HG02970 (cell line): ENCODE data around the gene NOC4L.
"Not testable (repeated sequence)": the region's sequence is repeated elsewhere in the genome, so short reads cannot be mapped to it uniquely, and the experiment has no call there.

Experiments used
- ATAC-seq: cut with Tn5 transposase; IDR thresholded peaks from one replicate; pipeline ENCODE4 v1.9.1; 2021; ENCODE audit warnings: mild to moderate bottlenecking, moderate library complexity, moderate number of reproducible peaks; ENCODE audit not compliant: unreplicated experiment, low FRiP score

NOC4L gene

GRCh38 chr12:132141976-132142678, 2.1 kb upstream of the NOC4L start:
- no peak for ATAC-seq

DNA sequence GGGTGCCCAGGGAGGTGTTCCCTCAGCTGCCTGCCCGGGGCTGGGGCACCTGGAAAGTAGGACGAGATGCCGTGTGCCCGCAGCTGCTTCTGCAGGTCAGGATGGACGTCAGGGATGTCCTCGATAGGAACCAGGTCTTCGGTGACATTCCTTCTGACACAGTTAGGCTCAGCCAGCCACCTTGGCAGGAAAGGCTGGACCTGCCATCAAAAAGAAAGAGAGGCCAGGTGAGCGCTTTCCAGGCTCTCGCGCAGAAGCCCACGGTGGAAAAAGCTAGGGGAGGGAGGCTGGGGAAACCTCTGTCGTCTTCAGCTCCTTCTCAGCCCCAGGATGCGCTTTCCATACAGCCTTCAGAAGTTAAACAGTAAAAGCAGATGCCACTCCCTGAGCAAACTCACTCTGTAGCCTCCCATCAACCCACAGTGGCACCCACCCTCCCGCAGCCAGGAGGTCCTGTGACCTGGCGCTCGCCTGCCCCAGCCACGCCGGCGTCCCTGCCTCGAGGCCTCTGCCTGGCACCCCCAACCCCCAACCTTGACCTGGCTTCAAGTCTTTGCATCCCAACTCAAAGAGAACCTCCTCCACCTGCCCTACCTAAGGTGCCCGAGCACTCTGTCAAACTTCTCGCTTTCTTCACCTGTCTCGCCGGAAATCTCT, 1.4 kb upstream of the NOC4L start:
- no peak for ATAC-seq

DNA sequence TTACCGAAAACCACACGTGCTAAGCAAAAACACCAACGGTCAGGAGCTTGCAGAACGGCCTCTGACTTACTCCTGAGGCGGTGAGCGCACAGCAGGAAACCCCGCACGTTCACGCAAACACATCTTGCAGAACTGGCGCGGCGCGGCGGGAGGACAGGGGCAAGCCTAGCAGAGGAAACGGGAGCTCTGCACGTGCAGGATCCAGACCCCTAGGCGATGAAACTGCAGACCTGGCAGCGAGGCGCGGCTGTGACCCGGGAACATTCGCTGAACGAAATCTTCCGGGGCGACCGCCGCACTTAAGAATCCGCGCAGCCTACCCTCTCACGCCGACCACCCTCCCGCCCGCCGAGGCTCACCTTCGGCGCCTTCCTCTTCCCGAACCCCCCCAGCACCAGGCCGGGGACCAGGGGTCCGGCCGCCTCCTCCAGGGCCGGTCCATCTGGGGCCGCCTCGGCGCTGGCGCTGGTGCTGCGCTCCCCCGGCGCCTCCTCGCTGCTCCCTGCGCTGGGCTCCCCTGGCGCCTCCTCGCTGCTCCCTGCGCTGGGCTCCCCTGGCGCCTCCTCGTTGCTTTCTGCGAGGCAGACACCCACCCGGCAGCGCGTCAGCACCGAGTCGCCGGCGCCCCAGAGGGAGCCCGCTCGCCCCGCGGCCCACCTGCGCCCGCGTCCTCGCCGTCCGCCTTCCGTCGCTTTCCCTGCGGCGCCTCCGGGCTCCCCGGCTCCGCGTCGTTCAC, 753 bp upstream of the NOC4L start:
- ATAC-seq, result peak; percentile 28

DNA sequence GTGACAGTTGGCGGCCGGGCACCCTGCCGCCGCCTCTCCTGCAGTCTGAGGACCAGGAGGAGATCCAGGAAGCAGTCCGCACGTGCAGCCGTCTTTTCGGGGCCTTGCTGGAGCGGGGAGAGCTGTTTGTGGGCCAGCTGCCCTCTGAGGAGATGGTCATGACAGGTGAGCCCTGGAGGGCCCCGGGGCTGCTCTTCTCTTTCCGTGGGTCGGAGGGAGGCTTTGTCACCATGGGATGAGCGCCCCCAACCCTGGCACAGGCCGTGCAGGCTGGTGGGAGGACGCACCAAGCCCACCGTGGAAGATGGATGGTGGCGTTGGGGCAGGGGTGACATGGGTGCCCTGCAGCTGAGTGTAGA, 532 bp downstream of the NOC4L start:
- no peak for ATAC-seq

DNA sequence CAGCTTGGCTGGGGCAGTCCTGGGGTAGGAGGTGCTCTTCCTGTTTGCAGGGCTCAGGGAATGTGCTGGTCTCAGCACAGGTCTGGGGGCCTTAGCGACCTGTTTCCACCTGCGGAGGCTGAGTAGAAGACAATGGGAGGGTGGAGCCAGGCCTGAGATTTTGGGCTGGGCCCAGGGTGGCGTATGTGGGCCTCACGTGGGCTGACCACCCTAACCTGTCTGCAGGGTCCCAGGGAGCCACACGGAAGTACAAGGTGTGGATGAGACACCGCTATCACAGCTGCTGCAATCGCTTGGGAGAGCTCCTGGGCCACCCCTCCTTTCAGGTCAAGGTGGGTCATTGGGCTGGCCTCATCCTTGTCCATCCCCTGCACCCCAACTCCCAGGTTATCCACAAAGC, 1.1 kb downstream of the NOC4L start:
- no peak for ATAC-seq

DNA sequence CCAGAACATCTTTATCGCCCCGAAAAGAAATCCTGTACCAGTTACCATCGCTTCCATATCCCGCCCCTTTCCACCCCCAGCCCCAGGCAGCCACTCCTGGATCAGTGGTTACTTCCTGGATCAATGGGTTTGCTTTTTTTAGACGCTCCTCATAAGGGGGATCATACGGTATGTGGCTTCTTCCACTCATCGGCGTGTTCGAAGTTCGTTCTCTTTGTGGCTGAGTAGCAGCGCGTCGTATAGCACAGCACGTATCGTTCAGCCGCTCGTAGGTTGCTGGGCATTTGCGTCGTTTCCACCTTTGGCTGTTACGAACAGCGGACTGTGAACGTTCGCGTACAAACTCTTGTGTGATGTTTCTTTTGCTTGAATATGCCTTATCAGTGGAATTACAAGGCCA, 1.8 kb downstream of the NOC4L start:
- no peak for ATAC-seq

DNA sequence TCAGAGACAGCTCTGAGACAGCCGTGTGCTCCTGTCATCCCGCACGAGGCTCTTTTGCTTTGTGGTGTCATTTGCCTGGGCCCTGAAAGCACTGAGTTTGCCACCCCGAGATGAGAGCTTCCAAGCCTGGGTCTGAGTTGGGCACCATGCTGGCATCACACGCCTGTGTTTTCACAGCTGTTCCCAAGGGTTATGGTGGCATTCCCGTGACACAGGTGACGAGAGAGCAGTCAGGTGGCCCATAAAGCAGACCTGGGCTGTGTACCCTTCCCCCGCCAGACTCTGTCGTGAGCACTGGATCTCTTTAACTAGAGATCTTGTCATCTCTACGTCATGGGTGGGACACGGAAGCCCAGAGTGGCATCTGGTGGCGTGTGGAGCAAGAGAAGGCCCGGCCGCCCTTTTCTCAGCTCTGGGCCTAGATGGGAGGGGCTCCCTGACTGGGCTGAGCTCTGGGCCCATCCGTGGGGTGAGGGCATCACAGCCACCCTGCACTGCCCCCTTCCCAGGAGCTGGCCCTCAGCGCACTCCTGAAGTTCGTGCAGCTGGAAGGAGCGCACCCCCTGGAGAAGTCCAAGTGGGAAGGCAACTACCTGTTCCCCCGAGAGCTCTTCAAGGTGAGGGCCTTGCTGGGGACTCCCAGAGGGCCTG, 2.6 kb downstream of the NOC4L start:
- ATAC-seq, result no peak

DNA sequence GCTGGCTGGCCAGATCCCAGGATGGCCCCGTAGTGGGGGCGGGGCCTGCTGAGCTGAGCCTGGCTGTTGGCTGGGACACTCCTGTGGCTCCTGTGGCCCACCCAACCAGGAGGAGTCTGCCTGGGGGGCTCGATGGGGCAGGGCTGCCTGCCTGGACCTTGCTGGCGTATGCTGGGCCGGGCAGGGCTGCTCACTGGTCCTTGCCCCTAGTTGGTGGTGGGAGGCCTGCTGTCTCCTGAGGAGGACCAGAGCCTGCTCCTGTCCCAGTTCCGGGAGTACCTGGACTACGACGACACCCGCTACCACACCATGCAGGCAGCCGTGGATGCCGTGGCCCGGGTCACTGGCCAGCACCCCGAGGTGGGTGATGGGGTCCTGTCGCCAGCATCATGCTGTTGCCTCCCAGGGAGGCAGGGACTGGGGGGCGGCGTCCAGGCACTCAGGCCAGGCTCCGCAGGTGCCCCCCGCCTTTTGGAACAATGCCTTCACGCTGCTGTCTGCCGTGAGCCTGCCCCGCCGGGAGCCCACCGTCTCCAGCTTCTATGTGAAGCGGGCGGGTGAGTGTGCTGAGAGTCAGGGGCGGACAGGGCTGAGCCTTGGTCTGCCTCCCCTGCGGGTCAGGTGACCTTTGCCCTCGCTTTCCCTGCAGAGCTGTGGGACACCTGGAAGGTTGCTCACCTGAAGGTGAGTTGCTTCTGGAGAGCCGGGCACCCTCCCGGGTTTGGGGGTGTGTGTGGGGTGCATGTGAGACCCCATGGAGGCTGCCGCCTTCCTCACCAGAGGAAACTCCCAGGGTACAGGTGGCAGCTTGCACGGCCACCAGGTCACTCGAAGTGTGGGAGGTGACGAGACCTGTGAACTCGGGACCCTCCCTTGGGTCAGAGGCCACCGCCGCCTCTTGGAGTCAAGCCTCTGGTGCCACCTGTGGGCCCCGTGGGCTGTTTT, 3.4 kb downstream of the NOC4L start:
- ATAC-seq, result no peak

DNA sequence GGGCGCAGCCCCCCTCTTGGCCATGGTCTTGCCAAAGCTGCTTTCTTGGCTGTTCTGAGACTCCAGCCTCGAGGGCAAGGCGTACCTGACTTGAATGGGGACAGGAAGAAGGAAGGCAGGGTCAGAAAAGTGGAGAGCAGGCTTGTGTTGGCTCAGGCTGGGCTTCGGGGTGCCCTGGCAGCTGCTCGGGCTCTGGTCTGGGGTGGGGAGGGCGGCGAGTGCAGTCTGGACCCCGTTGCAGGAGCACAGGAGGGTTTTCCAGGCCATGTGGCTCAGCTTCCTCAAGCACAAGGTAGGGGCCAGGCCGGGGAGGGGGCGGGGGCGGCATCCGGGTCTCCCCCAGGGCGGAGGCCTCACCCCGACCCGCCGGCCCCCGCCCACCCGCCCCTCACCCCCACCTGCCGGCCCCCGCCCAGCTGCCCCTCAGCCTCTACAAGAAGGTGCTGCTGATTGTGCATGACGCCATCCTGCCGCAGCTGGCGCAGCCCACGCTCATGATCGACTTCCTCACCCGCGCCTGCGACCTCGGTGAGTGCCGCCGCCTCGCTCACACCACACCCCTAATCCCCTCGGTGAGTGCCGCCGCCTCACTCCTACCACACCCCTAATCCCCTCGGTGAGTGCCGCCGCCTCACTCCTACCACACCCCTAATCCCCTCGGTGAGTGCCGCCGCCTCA, 4.2 kb downstream of the NOC4L start:
- no peak for ATAC-seq

GRCh38 chr12:132149526-132149925, 5.3 kb downstream of the NOC4L start:
- not testable (repeated sequence) for ATAC-seq

DNA sequence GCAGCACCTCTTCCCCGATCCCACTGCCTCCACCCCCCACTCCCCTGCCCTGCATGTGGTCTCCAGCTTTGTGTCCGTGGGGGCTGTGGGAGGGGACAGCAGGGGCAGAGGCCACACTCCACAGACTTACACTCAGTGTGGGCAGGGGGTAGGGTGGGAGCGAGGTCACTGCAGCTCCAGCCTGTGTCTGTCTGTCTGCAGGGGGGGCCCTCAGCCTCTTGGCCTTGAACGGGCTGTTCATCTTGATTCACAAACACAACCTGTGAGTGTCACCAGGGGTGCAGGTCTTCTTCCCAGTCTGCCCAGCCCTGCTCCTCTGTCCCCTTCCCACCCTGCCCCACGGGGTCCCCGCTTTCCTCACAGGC, 6.5 kb downstream of the NOC4L start:
- ATAC-seq, result no peak

DNA sequence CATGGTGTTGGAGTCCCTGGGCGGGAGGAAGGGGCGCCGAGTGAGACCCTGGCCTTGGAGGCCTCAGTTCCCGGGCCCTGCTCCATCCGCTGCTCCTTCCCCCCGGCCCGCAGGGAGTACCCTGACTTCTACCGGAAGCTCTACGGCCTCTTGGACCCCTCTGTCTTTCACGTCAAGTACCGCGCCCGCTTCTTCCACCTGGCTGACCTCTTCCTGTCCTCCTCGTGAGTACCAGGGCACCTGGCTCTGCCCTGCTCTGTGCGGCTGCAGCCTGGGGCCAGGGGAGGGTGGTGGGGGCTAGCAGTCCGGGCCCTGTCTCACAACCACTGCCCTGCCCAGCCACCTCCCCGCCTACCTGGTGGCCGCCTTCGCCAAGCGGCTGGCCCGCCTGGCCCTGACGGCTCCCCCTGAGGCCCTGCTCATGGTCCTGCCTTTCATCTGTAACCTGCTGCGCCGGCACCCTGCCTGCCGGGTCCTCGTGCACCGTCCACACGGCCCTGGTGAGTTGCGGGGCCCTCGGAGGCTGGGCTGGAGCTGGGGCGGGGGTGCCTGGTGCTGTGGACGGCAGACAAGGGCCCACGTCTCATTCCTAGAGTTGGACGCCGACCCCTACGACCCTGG, 7.0 kb downstream of the NOC4L start:
- ATAC-seq, result no peak

DNA sequence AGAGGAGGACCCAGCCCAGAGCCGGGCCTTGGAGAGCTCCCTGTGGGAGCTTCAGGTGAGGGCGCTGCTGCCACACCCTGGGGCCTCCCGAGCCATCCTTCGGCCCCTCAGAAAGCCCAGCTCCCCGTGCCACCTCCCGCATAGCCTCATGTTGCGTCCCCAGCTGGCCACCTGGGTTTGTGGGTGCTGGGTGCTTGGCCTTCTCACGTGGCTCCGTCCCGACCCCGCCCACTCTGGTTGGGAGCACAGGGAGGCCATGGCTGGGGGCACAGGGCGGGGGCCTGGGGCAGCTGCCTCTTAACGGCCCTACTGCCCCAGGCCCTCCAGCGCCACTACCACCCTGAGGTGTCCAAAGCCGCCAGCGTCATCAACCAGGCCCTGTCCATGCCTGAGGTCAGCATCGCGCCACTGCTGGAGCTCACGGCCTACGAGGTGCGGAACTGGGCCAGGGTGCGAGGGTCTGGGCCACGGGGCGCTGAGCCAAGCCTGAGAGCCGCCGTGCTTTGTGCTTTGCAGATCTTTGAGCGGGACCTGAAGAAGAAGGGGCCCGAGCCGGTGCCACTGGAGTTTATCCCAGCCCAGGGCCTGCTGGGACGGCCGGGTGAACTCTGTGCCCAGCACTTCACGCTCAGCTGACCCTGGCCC, 7.6 kb downstream of the NOC4L start:
- no peak for ATAC-seq

GRCh38 chr12:132152411-132152821, 8.2 kb downstream of the NOC4L start:
- ATAC-seq, result no peak

- ATAC-seq, result no peak
Measured at GRCh38 chr12:132152953-132153352, 8.7 kb downstream of the NOC4L start.

DNA sequence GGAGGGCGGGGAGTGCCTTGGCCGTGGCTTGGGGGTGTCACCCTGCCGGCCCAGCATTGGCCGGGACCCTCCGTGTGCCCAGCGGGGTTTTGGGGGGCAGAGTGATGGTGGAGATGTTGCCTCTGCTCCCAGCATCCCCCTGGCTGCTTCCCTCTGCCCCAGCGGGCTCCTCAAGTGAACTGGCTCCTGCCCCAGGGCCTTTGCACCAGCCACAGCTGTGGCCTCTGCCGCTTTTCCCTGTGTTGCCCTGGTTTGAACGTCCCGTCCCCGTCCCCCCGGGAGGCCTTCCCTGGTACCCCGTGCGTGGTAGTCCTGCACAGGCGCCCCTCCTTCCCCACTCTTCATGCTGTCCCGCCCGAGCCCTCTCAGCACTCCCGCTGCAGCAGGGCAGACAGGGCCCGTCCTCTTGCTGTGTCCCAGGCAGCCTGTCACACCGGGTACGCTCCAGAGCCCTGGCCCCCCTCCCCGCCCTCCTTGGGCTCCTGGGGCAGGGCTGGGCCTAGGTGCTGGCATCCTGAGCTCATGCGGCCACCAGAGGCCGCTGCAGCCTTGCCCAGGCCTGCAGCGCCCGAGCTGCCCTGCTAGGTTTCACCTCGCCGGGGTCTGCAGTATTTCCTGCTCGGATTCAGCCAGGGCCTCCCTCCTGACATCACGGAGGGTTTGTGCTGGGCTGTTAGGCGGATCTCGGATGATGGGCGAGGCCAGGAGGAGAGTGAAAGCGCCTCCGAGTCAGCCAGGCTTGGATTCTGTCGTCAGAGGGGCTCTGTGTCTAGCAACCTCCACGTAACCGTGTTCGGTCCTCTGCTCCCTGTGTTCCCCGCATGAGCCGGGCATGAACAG, 9.5 kb downstream of the NOC4L start:
- no peak for ATAC-seq

DNA sequence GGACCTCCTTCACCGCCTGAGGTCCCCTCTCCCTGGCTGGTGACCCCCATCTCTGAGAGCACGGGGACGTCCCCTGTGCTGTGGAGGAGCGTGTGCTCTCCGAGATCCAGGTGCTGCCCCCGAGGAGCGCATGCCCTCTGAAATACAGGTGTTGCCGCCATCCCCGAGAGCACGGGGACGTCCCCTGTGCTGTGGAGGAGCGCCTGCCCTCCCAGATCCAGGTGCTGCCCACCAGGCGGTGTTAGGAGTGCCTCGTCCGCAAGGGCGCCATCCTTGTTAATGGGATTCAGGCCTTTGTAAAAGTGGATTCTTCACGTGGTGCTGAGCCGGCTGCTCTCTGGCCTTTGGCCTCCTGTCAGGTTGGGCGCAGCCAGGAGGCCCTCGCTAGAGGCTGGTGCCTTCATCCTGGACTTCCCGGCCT, 10.1 kb downstream of the NOC4L start:
- no peak for ATAC-seq
